ENCODE measurements around the gene PARD6B.
"Not testable (repeated sequence)": the region's sequence is repeated elsewhere in the genome, so short reads cannot be mapped to it uniquely, and the experiment has no call there.

The PARD6B gene

GRCh38 chr20:50701041-50701963 lies 30.1 kb upstream of the PARD6B start:
- no peaks in the 10 kb centered on the region for H3K4me1 ChIP-seq (ENCODE audit: insufficient read depth, low read length, poor library complexity, severe bottlenecking)
- no peak overlapping the region for H3K4me3 ChIP-seq (ENCODE audit: low read length, poor library complexity, severe bottlenecking)
- no peaks in the 10 kb centered on the region for H4K20me1 ChIP-seq (ENCODE audit: insufficient read depth, low read length, poor library complexity, severe bottlenecking)
- no peaks in the 10 kb centered on the region for H3K36me3 ChIP-seq (ENCODE audit: insufficient read depth, low read length)
- H3F3A ChIP-seq (ENCODE audit: low read depth), result no peaks in the 10 kb centered on the region
- no peaks in the 10 kb centered on the region for H3K27me3 ChIP-seq (ENCODE audit: insufficient read depth, low read length, poor library complexity, severe bottlenecking)
- no peak overlapping the region for H3K9ac ChIP-seq (ENCODE audit: low read depth, low read length, poor library complexity, severe bottlenecking)
- H3K4me2 ChIP-seq (ENCODE audit: low read depth, low read length, poor library complexity, severe bottlenecking), result no peak overlapping the region
- H3K9me3 ChIP-seq (ENCODE audit: insufficient read depth, low read depth, low read length), result no peaks in the 10 kb centered on the region
- no peak overlapping the region for H2AFZ ChIP-seq (ENCODE audit: low read length)
- no peaks in the 10 kb centered on the region for H3K79me2 ChIP-seq (ENCODE audit: insufficient read depth, low read length)
- no peaks in the 10 kb centered on the region for H3K9me2 ChIP-seq (replicated peaks; ENCODE audit: low read depth, low read length)
- TF ChIP-seq CTCF (conservative IDR thresholded peaks at IDR 0.05; ENCODE audit: low read length) (no peak), EZH2phosphoT487 (IDR thresholded peaks at IDR 0.05; ENCODE audit: borderline replicate concordance) (no peak)

- not testable (repeated sequence) for H2AFZ ChIP-seq (ENCODE audit: low read length); H3K4me3 ChIP-seq (ENCODE audit: low read length, poor library complexity, severe bottlenecking)
Measured at GRCh38 chr20:50703651-50704438, 27.5 kb upstream of the PARD6B start.

GRCh38 chr20:50704514-50704913 lies 26.9 kb upstream of the PARD6B start:
- no peaks in the 10 kb centered on the region for H3K9me2 ChIP-seq (replicated peaks; ENCODE audit: low read depth, low read length)
- no peak overlapping the region for H3K9ac ChIP-seq (ENCODE audit: low read depth, low read length, poor library complexity, severe bottlenecking)
- H3K79me2 ChIP-seq (ENCODE audit: insufficient read depth, low read length), result no peaks in the 10 kb centered on the region
- no peak overlapping the region for H3K4me2 ChIP-seq (ENCODE audit: low read depth, low read length, poor library complexity, severe bottlenecking)
- no peaks in the 10 kb centered on the region for H4K20me1 ChIP-seq (ENCODE audit: insufficient read depth, low read length, poor library complexity, severe bottlenecking)
- H3K27me3 ChIP-seq (ENCODE audit: insufficient read depth, low read length, poor library complexity, severe bottlenecking), result no peaks in the 10 kb centered on the region
- H3F3A ChIP-seq (ENCODE audit: low read depth), result no peaks in the 10 kb centered on the region
- no peaks in the 10 kb centered on the region for H3K9me3 ChIP-seq (ENCODE audit: insufficient read depth, low read depth, low read length)
- no peak overlapping the region for H2AFZ ChIP-seq (ENCODE audit: low read length)
- no peak overlapping the region for H3K4me3 ChIP-seq (ENCODE audit: low read length, poor library complexity, severe bottlenecking)
- no peaks in the 10 kb centered on the region for H3K4me1 ChIP-seq (ENCODE audit: insufficient read depth, low read length, poor library complexity, severe bottlenecking)
- no peaks in the 10 kb centered on the region for H3K36me3 ChIP-seq (ENCODE audit: insufficient read depth, low read length)
- TF ChIP-seq EZH2phosphoT487 (IDR thresholded peaks at IDR 0.05; ENCODE audit: borderline replicate concordance), result no peak
- TF ChIP-seq CTCF (conservative IDR thresholded peaks at IDR 0.05; ENCODE audit: low read length), result no peak

More at GRCh38 chr20:50703651-50704438, 27.5 kb upstream of the PARD6B start:
- not testable (repeated sequence) for H3K9me2 ChIP-seq (replicated peaks; ENCODE audit: low read depth, low read length); H3K27me3 ChIP-seq (ENCODE audit: insufficient read depth, low read length, poor library complexity, severe bottlenecking); H4K20me1 ChIP-seq (ENCODE audit: insufficient read depth, low read length, poor library complexity, severe bottlenecking); H3K36me3 ChIP-seq (ENCODE audit: insufficient read depth, low read length); H3F3A ChIP-seq (ENCODE audit: low read depth); H3K9me3 ChIP-seq (ENCODE audit: insufficient read depth, low read depth, low read length); H3K79me2 ChIP-seq (ENCODE audit: insufficient read depth, low read length); H3K4me1 ChIP-seq (ENCODE audit: insufficient read depth, low read length, poor library complexity, severe bottlenecking); H3K4me2 ChIP-seq (ENCODE audit: low read depth, low read length, poor library complexity, severe bottlenecking); H3K9ac ChIP-seq (ENCODE audit: low read depth, low read length, poor library complexity, severe bottlenecking)

Measured in Loucy (cell line).